CD14-positive monocyte (primary cell): ENCODE results near the gene LRRFIP2. TPM values are rescaled to one million over a fixed set of nuclear protein-coding genes. Genes with fewer than 3 reads are reported as not detected.

Source experiments
- DNase-seq, 3 donors: peaks; one replicate each; pipeline ENCODE4 v3.0.0-alpha.2; 2011 to 2022
- H2AFZ ChIP-seq: 2 replicates; pipeline ENCODE4 v1.6.0; 2012; ENCODE audit warnings: mild to moderate bottlenecking, low read depth, low read length, inconsistent platforms; ENCODE audit not compliant: insufficient read depth, poor library complexity, severe bottlenecking
- H3K27ac ChIP-seq, 2 donors: 1 replicate in 1 of 2; 2 replicates in 1 of 2; pipeline ENCODE4 v1.5.1; 2012 to 2013; ENCODE audit warnings: low read length in 2 of 2, control low read depth in 1 of 2, inconsistent platforms in 1 of 2, low read depth in 1 of 2, mild to moderate bottlenecking in 1 of 2
- H3K27me3 ChIP-seq, 2 donors: one replicate each; pipeline versions ENCODE4 v1.6.0 to v1.6.1; 2011 to 2013; ENCODE audit warnings: low read length in 2 of 2; ENCODE audit not compliant: control insufficient read depth in 2 of 2, insufficient read depth in 2 of 2
- H3K36me3 ChIP-seq, 2 donors: replicated peaks in 1 of 2; 1 replicate in 1 of 2; 2 replicates in 1 of 2; pipeline versions ENCODE4 v1.5.1 to v1.6.1; 2012 to 2013; ENCODE audit warnings: low read length in 2 of 2, control low read depth in 1 of 2, inconsistent platforms in 1 of 2, mild to moderate bottlenecking in 1 of 2; ENCODE audit not compliant: insufficient read depth in 2 of 2, control insufficient read depth in 1 of 2
- H3K4me1 ChIP-seq, 2 donors: 1 replicate in 1 of 2; 2 replicates in 1 of 2; pipeline versions ENCODE4 v1.5.1 to v1.6.1; 2012 to 2013; ENCODE audit warnings: low read length in 2 of 2, control low read depth in 1 of 2, inconsistent platforms in 1 of 2, mild to moderate bottlenecking in 1 of 2, moderate library complexity in 1 of 2; ENCODE audit not compliant: insufficient read depth in 2 of 2, control insufficient read depth in 1 of 2
- H3K4me2 ChIP-seq: replicated peaks from 2 replicates; pipeline ENCODE3; 2012; ENCODE audit warnings: low read length, moderate library complexity, mild to moderate bottlenecking; ENCODE audit not compliant: poor library complexity, severe bottlenecking; ENCODE audit errors: extremely low read depth
- H3K4me3 ChIP-seq, 3 experiments: fragments of 200-600 bp in 1 of 3; sonication (generic) in 1 of 3; replicated peaks in 1 of 3; 1 replicate in 2 of 3; 2 replicates in 1 of 3; pipeline ENCODE4 v1.5.1; 2011 to 2013; ENCODE audit warnings: low read length in 3 of 3, mild to moderate bottlenecking in 3 of 3, control low read depth in 2 of 3, low read depth in 2 of 3, inconsistent platforms in 1 of 3, moderate library complexity in 1 of 3
- H3K79me2 ChIP-seq: 2 replicates; pipeline ENCODE4 v1.6.0; 2012; ENCODE audit warnings: mild to moderate bottlenecking, control low read depth, inconsistent platforms, low read length, moderate library complexity; ENCODE audit not compliant: insufficient read depth
- H3K9ac ChIP-seq: 2 replicates; pipeline ENCODE4 v1.6.0; 2017; ENCODE audit warnings: low read length, mild to moderate bottlenecking; ENCODE audit not compliant: insufficient read depth, poor library complexity, severe bottlenecking
- H3K9me3 ChIP-seq, 2 donors: replicated peaks in 1 of 2; 1 replicate in 1 of 2; 2 replicates in 1 of 2; pipeline versions ENCODE4 v1.5.1 to v1.6.1; 2012 to 2013; ENCODE audit warnings: low read length in 2 of 2, control low read depth in 1 of 2; ENCODE audit not compliant: control insufficient read depth in 1 of 2, insufficient read depth in 1 of 2
- H4K20me1 ChIP-seq: 2 replicates; pipeline ENCODE4 v1.6.0; 2012; ENCODE audit warnings: mild to moderate bottlenecking, low read length, control low read depth, moderate library complexity; ENCODE audit not compliant: insufficient read depth
- H3K27ac Mint-ChIP-seq, 7 donors: one replicate each; pipeline ENCODE4 v1.8.0; 2020; ENCODE audit warnings: mild to moderate bottlenecking in 7 of 7, mixed read lengths in 7 of 7, moderate library complexity in 6 of 7, inconsistent platforms in 2 of 7
- H3K27me3 Mint-ChIP-seq, 3 donors: one replicate each; pipeline ENCODE4 v1.8.0; 2021 to 2022; ENCODE audit warnings: low read depth in 3 of 3, mild to moderate bottlenecking in 3 of 3, mixed read lengths in 3 of 3, moderate library complexity in 3 of 3, inconsistent platforms in 1 of 3
- H3K36me3 Mint-ChIP-seq, 2 donors: one replicate each; pipeline ENCODE4 v1.8.0; 2020; ENCODE audit warnings: mixed read lengths in 2 of 2, inconsistent platforms in 1 of 2, mild to moderate bottlenecking in 1 of 2
- H3K4me1 Mint-ChIP-seq: one replicate; pipeline ENCODE4 v1.8.0; 2020; ENCODE audit warnings: mild to moderate bottlenecking, mixed read lengths
- H3K4me3 Mint-ChIP-seq, 2 donors: one replicate each; pipeline ENCODE4 v1.8.0; 2020; ENCODE audit warnings: mild to moderate bottlenecking in 2 of 2, mixed read lengths in 2 of 2, moderate library complexity in 1 of 2
- H3K9me3 Mint-ChIP-seq, 7 donors: one replicate each; pipeline ENCODE4 v1.8.0; 2020 to 2022; ENCODE audit warnings: mixed read lengths in 7 of 7, mild to moderate bottlenecking in 6 of 7, moderate library complexity in 6 of 7, inconsistent platforms in 2 of 7
- CTCF ChIP-seq: fragments of 200-600 bp; IDR thresholded peaks from one replicate; pipeline ENCODE4 v1.8.0; 2022; ENCODE audit warnings: antibody characterized with exemption, mild to moderate bottlenecking
- WGBS: methylation state at CpG from one replicate; pipeline ENCODE4 v1.1.5; 2013; ENCODE audit warnings: missing lambda C conversion rate; ENCODE audit not compliant: insufficient coverage; 5-methylcytosine and 5-hydroxymethylcytosine counted together
- intact Hi-C, 2 donors: fragments of 100-400 bp; cut with micrococcal nuclease; formaldehyde crosslinking; loops; one replicate each; pipeline versions ENCODE4 v1.15.0 to v1.15.1; 2023
- polyA plus RNA-seq, 3 donors: library from polyadenylated mRNA; depleted of rRNA in 1 of 3; unstranded in 2 of 3; stranded (reverse) in 1 of 3; fragments of 300-500 nt in 2 of 3; fragments of >200 nt in 1 of 3; fragmentation: Illumina TruSeq in 2 of 3; gene quantifications; 1 replicate in 2 of 3; 2 replicates in 1 of 3; pipeline ENCODE4 v1.2.3, GENCODE V29; 2012 to 2021

The LRRFIP2 gene
- polyA plus RNA-seq, 3 donors: 30.9 to 39.4 (median 31.7) TPM

- peaks cover 76 to 79% of the 10 kb centered on the region in 2 donors for H3K36me3 Mint-ChIP-seq
- H2AFZ ChIP-seq: peak overlapping the region; percentile 77
- H3K36me3 ChIP-seq: peaks cover 60 to 82% of the 10 kb centered on the region in 2 donors
- peak overlapping the region; percentile 72 to 88 (median 75) for H3K27ac Mint-ChIP-seq
- 100% methylated on average over 1 of the region's 3 CpGs for WGBS
- H3K4me2 ChIP-seq: peak overlapping the region; percentile 46
- DNase-seq: peak; percentile 66 to 88 (median 79)
- no peak overlapping the region for H3K4me3 Mint-ChIP-seq
- H3K27me3 Mint-ChIP-seq: peaks cover 0 to 3% (median 2%) of the 10 kb centered on the region in 3 donors
- TF ChIP-seq CTCF: no peak
- intact Hi-C loops: no loop called here
- H3K9me3 Mint-ChIP-seq: peaks cover 0 to 5% (median 0%) of the 10 kb centered on the region in 7 donors
- peaks cover 13% of the 10 kb centered on the region for H3K4me1 Mint-ChIP-seq
- no peaks in the 10 kb centered on the region for H3K79me2 ChIP-seq
- H4K20me1 ChIP-seq: no peaks in the 10 kb centered on the region
- no peaks in the 10 kb centered on the region for H3K27me3 ChIP-seq
- H3K9me3 ChIP-seq: no peaks in the 10 kb centered on the region
- peak overlapping the region in 1 of 2 donors; percentile 85 for H3K27ac ChIP-seq
- H3K9ac ChIP-seq: no peak overlapping the region
- H3K4me3 ChIP-seq: peak overlapping the region in 1 of 3 experiments; percentile 51
- H3K4me1 ChIP-seq: peaks cover 11 to 13% of the 10 kb centered on the region in 2 donors
These were observed 149.5 kb downstream of the LRRFIP2 start for GRCh38 chr3:37024820-37025405.

- Histone ChIP-seq H3K4me3 (no peak overlapping the region), H3K27ac (peak overlapping the region in 1 of 2 donors; percentile 85), H3K27me3 (no peaks in the 10 kb centered on the region), H2AFZ (no peak overlapping the region), H4K20me1 (no peaks in the 10 kb centered on the region), H3K36me3 (peaks cover 56 to 82% of the 10 kb centered on the region in 2 donors), H3K79me2 (no peaks in the 10 kb centered on the region), H3K9ac (no peak overlapping the region), H3K4me1 (peaks cover 11 to 13% of the 10 kb centered on the region in 2 donors), H3K4me2 (no peak overlapping the region), H3K9me3 (no peaks in the 10 kb centered on the region)
- TF ChIP-seq CTCF: peak; percentile 20
- peaks cover 79 to 80% of the 10 kb centered on the region in 2 donors for H3K36me3 Mint-ChIP-seq
- intact Hi-C loops: no loop called here
- DNase-seq: peak in 1 of 3 donors; percentile 8
- peaks cover 13% of the 10 kb centered on the region for H3K4me1 Mint-ChIP-seq
- H3K9me3 Mint-ChIP-seq: peaks cover 0 to 5% (median 0%) of the 10 kb centered on the region in 7 donors
- H3K4me3 Mint-ChIP-seq: no peak overlapping the region
- peak overlapping the region in 3 of 7 donors; percentile 11 to 75 (median 17) for H3K27ac Mint-ChIP-seq
- no CpG with 5 or more reads among the region's 2 CpGs for whole genome bisulfite sequencing
- peaks cover 0 to 3% (median 2%) of the 10 kb centered on the region in 3 donors for H3K27me3 Mint-ChIP-seq
These were observed 150.3 kb downstream of the LRRFIP2 start for GRCh38 chr3:37024092-37024491.
